Measurements from ENCODE around the gene ST6GALNAC3. TPM values are rescaled to one million over a fixed set of nuclear protein-coding genes. Genes with fewer than 3 reads are reported as not detected.
A peak's percentile ranks its signal among the peaks of the same experiment; 100 is the strongest.
"Not testable (repeated sequence)": the region's sequence is repeated elsewhere in the genome, so short reads cannot be mapped to it uniquely, and the experiment has no call there.

ST6GALNAC3 gene
- total RNA-seq = 12.4 and 16.6 TPM in 2 replicates

GRCh38 chr1:76074321-76075187 lies at the start of gene ST6GALNAC3:
Gene ST6GALNAC3, plus strand, starts transcription at chr1:76074746.
- no peak for DNase-seq (ENCODE audit: extremely low read depth, low read depth, low spot score)

- DNase-seq (ENCODE audit: extremely low read depth, low read depth, low spot score) = no peak
Observed at GRCh38 chr1:76027341-76027740, 47.2 kb upstream of the ST6GALNAC3 start.

- DNase-seq (ENCODE audit: extremely low read depth, low read depth, low spot score) = no peak
Observed at GRCh38 chr1:76029331-76029730, 45.2 kb upstream of the ST6GALNAC3 start.

- DNase-seq (ENCODE audit: extremely low read depth, low read depth, low spot score) = no peak
Observed at GRCh38 chr1:76031496-76031895, 43.0 kb upstream of the ST6GALNAC3 start.

GRCh38 chr1:76033800-76034475 lies 40.6 kb upstream of the ST6GALNAC3 start:
- no peak for DNase-seq (ENCODE audit: extremely low read depth, low read depth, low spot score)

GRCh38 chr1:76035053-76035452 lies 39.5 kb upstream of the ST6GALNAC3 start:
- peak; percentile 4 for DNase-seq (ENCODE audit: extremely low read depth, low read depth, low spot score)

GRCh38 chr1:76037324-76037723 lies 37.2 kb upstream of the ST6GALNAC3 start:
- no peak for DNase-seq (ENCODE audit: extremely low read depth, low read depth, low spot score)

- DNase-seq (ENCODE audit: extremely low read depth, low read depth, low spot score) = no peak
Observed at GRCh38 chr1:76038287-76039004, 36.1 kb upstream of the ST6GALNAC3 start.

- no peak for DNase-seq (ENCODE audit: extremely low read depth, low read depth, low spot score)
Observed at GRCh38 chr1:76046149-76046548, 28.4 kb upstream of the ST6GALNAC3 start.

- no peak for DNase-seq (ENCODE audit: extremely low read depth, low read depth, low spot score)
Observed at GRCh38 chr1:76048219-76048618, 26.3 kb upstream of the ST6GALNAC3 start.

- no peak for DNase-seq (ENCODE audit: extremely low read depth, low read depth, low spot score)
Observed at GRCh38 chr1:76048926-76049325, 25.6 kb upstream of the ST6GALNAC3 start.

- DNase-seq (ENCODE audit: extremely low read depth, low read depth, low spot score) = no peak
Observed at GRCh38 chr1:76049498-76049897, 25.0 kb upstream of the ST6GALNAC3 start.

GRCh38 chr1:76050073-76050472 lies 24.5 kb upstream of the ST6GALNAC3 start:
- DNase-seq (ENCODE audit: extremely low read depth, low read depth, low spot score) = not testable (repeated sequence)

GRCh38 chr1:76053021-76053420 lies 21.5 kb upstream of the ST6GALNAC3 start:
- no peak for DNase-seq (ENCODE audit: extremely low read depth, low read depth, low spot score)

- no peak for DNase-seq (ENCODE audit: extremely low read depth, low read depth, low spot score)
Observed at GRCh38 chr1:76054359-76054758, 20.2 kb upstream of the ST6GALNAC3 start.

- no peak for DNase-seq (ENCODE audit: extremely low read depth, low read depth, low spot score)
Observed at GRCh38 chr1:76055987-76056386, 18.6 kb upstream of the ST6GALNAC3 start.

- no peak for DNase-seq (ENCODE audit: extremely low read depth, low read depth, low spot score)
Observed at GRCh38 chr1:76059451-76059850, 15.1 kb upstream of the ST6GALNAC3 start.

GRCh38 chr1:76065270-76065669 lies 9.3 kb upstream of the ST6GALNAC3 start:
- DNase-seq (ENCODE audit: extremely low read depth, low read depth, low spot score) = no peak

GRCh38 chr1:76066394-76066793 lies 8.2 kb upstream of the ST6GALNAC3 start:
- no peak for DNase-seq (ENCODE audit: extremely low read depth, low read depth, low spot score)

- DNase-seq (ENCODE audit: extremely low read depth, low read depth, low spot score) = peak; percentile 51
Observed at GRCh38 chr1:76068542-76068941, 6.0 kb upstream of the ST6GALNAC3 start.

GRCh38 chr1:76068953-76069561 lies 5.5 kb upstream of the ST6GALNAC3 start:
- DNase-seq (ENCODE audit: extremely low read depth, low read depth, low spot score) = no peak
